Heart left ventricle (tissue), 16 donors: Measurements from ENCODE around the gene ZCCHC7. TPM values are rescaled to one million over a fixed set of nuclear protein-coding genes. Genes with fewer than 3 reads are reported as not detected.
"Not testable (repeated sequence)": the region's sequence is repeated elsewhere in the genome, so short reads cannot be mapped to it uniquely, and the experiment has no call there.

Source experiments
- ATAC-seq, 4 donors: fragments of 200-7000 bp; cut with Tn5 transposase; one replicate each; pipeline ENCODE4 v1.9.1; 2020 to 2022; ENCODE audit warnings: moderate library complexity in 4 of 4, mild to moderate bottlenecking in 3 of 4, moderate number of reproducible peaks in 1 of 4
- DNase-seq, 5 donors: peaks; one replicate each; pipeline ENCODE4 v3.0.0-alpha.2; 2020
- H3K27ac ChIP-seq, 12 donors: fragments of 200-600 bp; sonication (generic) in 4 of 12; one replicate each; pipeline versions ENCODE4 v1.5.0 to v1.8.0; 2016 to 2022; ENCODE audit warnings: mild to moderate bottlenecking in 2 of 12
- H3K27me3 ChIP-seq, 9 donors: fragments of 200-600 bp; sonication (generic) in 2 of 9; one replicate each; pipeline versions ENCODE4 v1.5.1 to v1.8.0; 2016 to 2022; ENCODE audit warnings: mild to moderate bottlenecking in 3 of 9
- H3K36me3 ChIP-seq, 9 donors: fragments of 200-600 bp; sonication (generic) in 2 of 9; one replicate each; pipeline versions ENCODE4 v1.5.0 to v1.8.0; 2018 to 2022; ENCODE audit warnings: mild to moderate bottlenecking in 2 of 9
- H3K4me1 ChIP-seq, 12 donors: fragments of 200-600 bp; sonication (generic) in 4 of 12; one replicate each; pipeline versions ENCODE4 v1.5.0 to v1.8.0; 2016 to 2022; ENCODE audit warnings: mild to moderate bottlenecking in 3 of 12
- H3K4me3 ChIP-seq, 12 donors: fragments of 200-600 bp; sonication (generic) in 4 of 12; one replicate each; pipeline versions ENCODE4 v1.5.0 to v1.8.0; 2017 to 2022; ENCODE audit warnings: mild to moderate bottlenecking in 9 of 12, moderate library complexity in 4 of 12
- H3K9me3 ChIP-seq, 12 donors: fragments of 200-600 bp; sonication (generic) in 4 of 12; one replicate each; pipeline versions ENCODE4 v1.5.0 to v1.8.0; 2016 to 2022; ENCODE audit warnings: mild to moderate bottlenecking in 1 of 12
- CTCF ChIP-seq, 12 donors: fragments of 200-600 bp; sonication (generic) in 4 of 12; IDR thresholded peaks; one replicate each; pipeline versions ENCODE4 v1.5.0 to v1.8.0; 2018 to 2022; ENCODE audit warnings: antibody characterized with exemption in 12 of 12, mild to moderate bottlenecking in 5 of 12
- POLR2A ChIP-seq, 2 donors: fragments of 450-650 bp; IDR thresholded peaks; one replicate each; pipeline ENCODE4 v1.6.1; 2017; ENCODE audit warnings: antibody characterized with exemption in 2 of 2, mild to moderate bottlenecking in 2 of 2, moderate library complexity in 2 of 2
- WGBS, 4 donors: extraction: QIAGEN DNeasy Blood & Tissue Kit in 2 of 4; methylation state at CpG; one replicate each; pipeline versions ENCODE4 v1.1.5 to v1.1.7; 2013 to 2018; 5-methylcytosine and 5-hydroxymethylcytosine counted together
- intact Hi-C, 10 donors: fragments of 100-400 bp; cut with DNase I; formaldehyde crosslinking; loops; one replicate each; pipeline versions ENCODE4 v1.11.1 to v1.14.2; 2022
- polyA plus RNA-seq, 2 donors: library from polyadenylated mRNA; stranded (reverse); fragments of 200-250 nt; gene quantifications; one replicate each; pipeline ENCODE4 v1.2.3, GENCODE V29; 2013
- total RNA-seq, 9 donors: library from RNA; depleted of rRNA in 2 of 9; stranded (reverse); fragments of >200 nt in 2 of 9; fragmentation: NEBNext Ultra II Directional in 3 of 9; extraction: Animal tissue kit (Norgen Biotek cat#: 25700) in 3 of 9; gene quantifications; one replicate each; pipeline versions ENCODE4 v1.1.0 to v1.2.4, GENCODE V29; 2016 to 2023
- donor health status: ischemic (EF 13 %, LVEDD 7.1; RV severe dilation, severe dysfunction).
- donor health status: healthy with polysubstance abuse.
- donor health status: DM: no; HTN: yes; CAD: no.
- donor health status: DM: no; HTN: no; CAD: no.
- donor health status: ischemic (EF 25% LVEDD 6.9; RV normal size, moderate dysfunction).
- donor health status: ischemic (EF 25% LVEDD 5.7; RV mildly dilated, moderate dysfunction).
- donor health status: healthy.
- donor health status: DM: yes; HTN: yes; CAD: no.
- donor health status: ischemic (EF 35%, LVEDD 5.7; RV mildly dilated, moderate dysfunction).
- donor health status: nonischemic (EF 11% LVEDD 7.7; RV severe dilation, severe dysfunction).
- donor health status: DM: yes; HTN: yes; CAD: no.
- donor health status: PGD.
- donor health status: ischemic (EF 29% LVEDD 5.4; RV normal size, mild dysfunction).
- donor health status: nonischemic (EF 23%, LVEDD 6.1; RV moderate dilation, normal function).

ZCCHC7 gene
- total and polyA plus RNA-seq, 11 donors, result 3.5 to 14.8 (median 8.4) TPM

- WGBS, 4 donors, result 89 to 100% (median 96%) methylated on average over 1 of the region's 1 CpG
- TF ChIP-seq POLR2A (IDR thresholded peaks at IDR 0.05) (no peak), CTCF (IDR thresholded peaks at IDR 0.05) (no peak)
- Histone ChIP-seq H3K4me3 (no peak overlapping the region), H3K36me3 (peaks cover 0 to 5% (median 0%) of the 10 kb centered on the region in 9 donors), H3K4me1 (peaks cover 0 to 40% (median 21%) of the 10 kb centered on the region in 12 donors), H3K27ac (no peak overlapping the region), H3K9me3 (peaks cover 0 to 16% (median 0%) of the 10 kb centered on the region in 12 donors), H3K27me3 (no peaks in the 10 kb centered on the region)
- ATAC-seq (peak in 1 of 4 donors; percentile 42), DNase-seq (no peak)
- intact Hi-C loops, result no loop called here
These were observed 80.1 kb downstream of the ZCCHC7 start for GRCh38 chr9:37200433-37201005.

- TF ChIP-seq POLR2A (IDR thresholded peaks at IDR 0.05), result no peak
- Histone ChIP-seq H3K36me3 (peaks cover 0 to 9% (median 0%) of the 10 kb centered on the region in 9 donors), H3K4me3 (no peak overlapping the region), H3K27ac (no peak overlapping the region), H3K9me3 (peaks cover 0 to 16% (median 0%) of the 10 kb centered on the region in 12 donors), H3K27me3 (no peaks in the 10 kb centered on the region), H3K4me1 (peaks cover 0 to 36% (median 17%) of the 10 kb centered on the region in 12 donors)
- intact Hi-C loops, result no loop called here
- no peak for DNase-seq
- no peak for ATAC-seq
- 97 to 100% (median 100%) methylated on average over 1 of the region's 1 CpG for WGBS, 4 donors
These were observed 81.2 kb downstream of the ZCCHC7 start for GRCh38 chr9:37201581-37201980.

- Histone ChIP-seq H3K9me3 (peaks cover 0 to 16% (median 0%) of the 10 kb centered on the region in 12 donors), H3K27me3 (no peaks in the 10 kb centered on the region)
- intact Hi-C loops, result no loop called here
These were observed 81.7 kb downstream of the ZCCHC7 start for GRCh38 chr9:37202091-37202490.

GRCh38 chr9:37203456-37203855 is 83.1 kb downstream of the ZCCHC7 start:
- H3K4me1 ChIP-seq, result peaks cover 0 to 17% (median 1%) of the 10 kb centered on the region in 12 donors
- H3K27ac ChIP-seq, DNase-seq, ATAC-seq, intact Hi-C loops, H3K27me3 ChIP-seq, H3K4me3 ChIP-seq: not testable (repeated sequence)
- peaks cover 0 to 20% (median 4%) of the 10 kb centered on the region in 9 donors for H3K36me3 ChIP-seq
- H3K9me3 ChIP-seq, result peaks cover 0 to 16% (median 0%) of the 10 kb centered on the region in 12 donors
- WGBS, 4 donors, result 98 to 99% (median 98%) methylated on average over 4 of the region's 4 CpGs

More at GRCh38 chr9:37202091-37202490, 81.7 kb downstream of the ZCCHC7 start:
- Histone ChIP-seq H3K27ac (no peak overlapping the region), H3K4me1 (peaks cover 0 to 31% (median 12%) of the 10 kb centered on the region in 12 donors), H3K4me3 (no peak overlapping the region), H3K36me3 (peaks cover 0 to 14% (median 0%) of the 10 kb centered on the region in 9 donors)
- TF ChIP-seq CTCF (IDR thresholded peaks at IDR 0.05) (no peak), POLR2A (IDR thresholded peaks at IDR 0.05) (no peak)
- DNase-seq (no peak), ATAC-seq (no peak)

- Histone ChIP-seq H3K27me3 (no peaks in the 10 kb centered on the region), H3K4me3 (no peak overlapping the region), H3K9me3 (peaks cover 0 to 16% (median 0%) of the 10 kb centered on the region in 12 donors), H3K36me3 (peaks cover 0 to 21% (median 4%) of the 10 kb centered on the region in 9 donors), H3K27ac (no peak overlapping the region), H3K4me1 (peaks cover 0 to 18% (median 2%) of the 10 kb centered on the region in 12 donors)
- ATAC-seq, result no peak
- intact Hi-C loops, result no loop called here
- TF ChIP-seq CTCF (IDR thresholded peaks at IDR 0.05) (no peak), POLR2A (IDR thresholded peaks at IDR 0.05) (no peak)
- no peak for DNase-seq
- 93 to 95% (median 94%) methylated on average over 10 of the region's 10 CpGs for WGBS, 4 donors
These were observed 85.8 kb downstream of the ZCCHC7 start for GRCh38 chr9:37206121-37206620.
